Stimulated activated CD8-positive, alpha-beta memory T cell treated with anti-CD3 and anti-CD28 coated beads, Interleukin-12 subunit alpha, Interleukin-12 subunit beta, amount 100 ng/mL, for 24 hours (primary cell): Measurements from ENCODE around the gene ARHGAP32.

Experiments used
- DNase-seq: peaks from one replicate; pipeline ENCODE4 v3.0.0-alpha.2; 2020; ENCODE audit errors: extremely low read depth

Gene ARHGAP32

GRCh38 chr11:129115652-129116586 is 76.2 kb downstream of the ARHGAP32 start:
- no peak for DNase-seq

- DNase-seq = no peak
These were observed 82.4 kb downstream of the ARHGAP32 start for GRCh38 chr11:129109701-129110100.

- no peak for DNase-seq
These were observed 85.3 kb downstream of the ARHGAP32 start for GRCh38 chr11:129106788-129107187.

DNA sequence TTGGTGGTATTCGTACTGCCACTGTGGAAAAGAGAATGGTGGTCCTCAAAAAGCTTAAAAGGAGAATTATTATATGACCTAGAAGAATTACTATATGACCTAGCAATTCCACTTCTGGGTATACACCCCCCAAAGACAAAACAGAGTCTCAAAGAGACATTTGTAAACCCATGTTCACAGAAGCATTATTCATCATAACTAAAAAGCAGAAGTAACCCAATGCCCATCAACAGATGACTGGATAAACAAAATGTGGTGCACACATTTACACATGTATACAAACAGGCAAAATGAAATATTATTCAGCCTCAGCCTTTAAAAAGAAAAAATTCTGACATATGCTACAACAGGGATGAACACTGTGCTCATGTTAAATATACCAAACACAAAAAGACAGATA is 89.4 kb downstream of the ARHGAP32 start:
- no peak for DNase-seq

- DNase-seq = no peak
These were observed 89.9 kb downstream of the ARHGAP32 start for GRCh38 chr11:129102225-129102624.

- DNase-seq = no peak
These were observed 98.8 kb downstream of the ARHGAP32 start for GRCh38 chr11:129093283-129093682.

DNA sequence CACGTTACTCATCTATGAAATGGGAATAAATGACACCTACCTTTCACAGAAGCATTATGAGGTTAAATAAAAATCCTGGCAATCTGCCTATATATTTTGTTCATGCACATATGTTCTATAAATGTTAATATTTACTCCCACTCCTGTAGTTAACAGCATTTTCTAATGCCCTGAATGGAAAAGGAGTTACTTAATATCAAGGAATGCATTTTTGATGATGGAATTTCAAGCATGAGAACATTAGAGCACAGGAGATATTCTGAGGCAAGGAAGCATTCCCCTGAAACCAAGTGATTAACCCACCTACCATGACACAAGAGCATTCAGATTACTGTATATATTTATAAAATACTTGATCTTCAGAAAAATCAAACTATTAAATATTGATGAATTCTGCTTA is 102.1 kb downstream of the ARHGAP32 start:
- no peak for DNase-seq

DNA sequence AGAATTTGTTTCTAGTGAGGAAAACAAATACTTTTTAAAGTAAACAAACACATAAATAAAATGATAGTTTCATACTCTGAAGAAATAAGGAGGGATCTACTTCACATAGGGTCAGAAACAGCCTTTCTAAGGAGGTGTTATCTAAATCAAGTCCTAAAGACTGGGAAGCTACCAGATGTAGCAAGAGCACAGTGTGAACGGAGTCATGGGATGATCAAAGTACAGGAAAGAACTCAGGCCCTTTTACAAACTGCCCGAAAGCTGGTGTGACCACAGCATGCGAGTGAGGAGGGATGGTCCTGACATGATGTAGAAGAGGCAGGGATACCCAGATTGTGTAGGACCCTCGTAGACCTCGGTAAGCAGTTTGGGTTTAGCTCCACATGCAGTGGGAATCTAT is 102.8 kb downstream of the ARHGAP32 start:
- no peak for DNase-seq

DNA sequence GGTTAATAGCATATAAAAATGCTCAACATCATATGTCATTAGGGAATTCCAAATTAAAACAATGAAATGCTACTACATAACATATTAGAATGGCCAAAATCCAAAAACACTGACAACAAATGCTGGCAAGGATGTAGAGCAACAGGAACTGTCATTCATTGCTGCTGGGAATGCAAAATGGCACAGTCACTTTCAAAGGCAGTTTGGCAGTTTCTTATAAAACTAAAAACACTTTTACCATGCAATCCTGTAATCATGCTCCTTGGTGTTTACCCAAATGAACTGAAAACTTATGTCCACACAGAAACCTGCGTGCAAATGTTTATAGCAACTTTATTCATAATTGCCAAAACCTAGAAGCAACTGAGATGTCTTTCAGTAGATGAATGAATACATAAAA is 105.1 kb downstream of the ARHGAP32 start:
- DNase-seq = no peak

GRCh38 chr11:129077191-129077590 is 114.9 kb downstream of the ARHGAP32 start:
- no peak for DNase-seq

GRCh38 chr11:129075757-129076156 is 116.4 kb downstream of the ARHGAP32 start:
- DNase-seq = no peak

DNA sequence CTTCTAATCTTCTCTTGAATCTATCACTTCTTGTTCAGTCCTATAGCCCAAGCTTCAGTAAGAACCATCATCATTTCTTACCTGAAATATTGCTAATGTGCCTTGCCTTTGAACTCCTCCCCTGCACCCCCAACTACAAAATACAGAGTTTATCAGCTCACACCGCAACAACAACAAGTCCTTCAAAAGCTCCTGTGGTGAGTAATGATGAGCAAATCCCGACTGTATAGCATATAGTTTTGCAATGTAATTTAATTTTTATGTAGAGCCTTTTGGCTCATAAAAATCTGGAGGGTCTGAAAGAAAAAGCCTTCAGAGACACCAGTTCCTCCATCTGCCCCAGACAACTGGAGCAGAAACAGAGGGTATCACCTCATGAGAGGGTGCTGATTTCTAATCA is 124.7 kb downstream of the ARHGAP32 start:
- no peak for DNase-seq

DNA sequence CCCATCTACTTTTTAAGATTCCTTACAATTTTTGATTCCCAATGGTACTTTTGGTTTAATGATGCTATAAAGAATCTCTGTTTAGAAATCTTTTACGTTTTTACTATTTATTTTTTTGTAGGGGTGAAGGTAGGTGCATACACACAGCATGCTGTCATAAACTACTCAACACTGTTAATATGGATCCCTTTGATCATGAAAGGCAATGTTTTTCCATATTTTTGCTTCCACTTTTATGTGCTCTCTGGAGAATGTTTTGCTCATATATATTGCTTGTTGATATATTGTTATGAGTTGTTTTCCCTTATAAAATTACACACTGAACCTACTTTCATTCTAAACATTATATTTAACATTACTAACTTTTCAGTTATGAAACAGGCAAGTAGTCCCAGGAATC is 125.9 kb downstream of the ARHGAP32 start:
- DNase-seq = no peak

- DNase-seq = no peak
These were observed 129.0 kb downstream of the ARHGAP32 start for GRCh38 chr11:129063118-129063517.

DNA sequence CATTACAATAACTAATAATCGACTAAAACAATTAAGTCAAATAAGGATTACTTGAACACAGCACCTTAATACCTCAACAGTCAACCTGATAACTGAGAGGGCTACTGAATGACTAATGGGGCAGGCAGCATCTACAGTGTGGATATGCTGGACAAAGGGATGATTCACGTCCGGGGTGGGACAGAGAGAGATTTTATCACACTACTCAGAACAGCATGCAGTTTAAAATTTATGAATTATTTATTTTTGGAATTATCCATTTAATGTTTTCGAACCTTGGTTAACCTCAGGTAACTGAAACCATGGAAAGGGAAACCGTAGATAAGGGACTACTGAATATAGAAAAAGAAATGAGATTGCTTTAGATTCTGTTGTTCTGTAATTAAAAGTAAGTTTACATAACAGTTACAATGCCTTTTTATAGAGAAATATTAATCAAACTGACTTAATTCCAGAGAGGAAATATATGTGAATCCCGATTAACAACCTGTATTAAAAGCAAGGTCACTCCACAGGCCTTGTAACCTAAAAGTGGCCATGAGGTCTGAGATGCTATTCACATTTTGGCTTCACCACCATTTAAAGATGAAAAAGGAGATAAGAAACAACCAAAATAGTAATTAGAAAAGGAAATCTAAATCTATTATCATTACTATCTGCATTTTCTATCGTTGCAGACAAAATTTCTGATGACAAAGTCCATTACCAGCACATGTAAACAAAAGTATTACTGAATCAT is 130.5 kb downstream of the ARHGAP32 start:
- DNase-seq = no peak

- no peak for DNase-seq
These were observed 135.2 kb downstream of the ARHGAP32 start for GRCh38 chr11:129056916-129057315.

DNA sequence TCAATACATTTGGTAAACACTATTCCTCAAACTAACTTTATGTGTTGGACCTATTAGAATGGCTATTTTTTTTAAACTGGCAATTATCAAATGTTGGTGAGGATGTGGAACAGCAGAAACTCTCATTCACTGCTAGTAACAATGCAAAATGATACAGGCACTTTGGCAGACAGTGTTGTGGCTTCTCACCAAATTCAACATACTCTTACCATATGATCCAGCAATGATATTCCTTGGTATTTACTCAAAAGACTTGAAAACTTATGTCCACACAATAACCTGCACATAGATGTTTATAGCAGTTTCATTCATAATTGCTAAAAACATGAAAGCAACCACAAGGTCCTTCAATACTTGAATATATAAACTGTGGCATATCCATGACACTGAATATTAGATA is 136.9 kb downstream of the ARHGAP32 start:
- DNase-seq = no peak

GRCh38 chr11:129048911-129049310 is 143.2 kb downstream of the ARHGAP32 start:
- DNase-seq = no peak

GRCh38 chr11:129045150-129045549 is 147.0 kb downstream of the ARHGAP32 start:
- DNase-seq = no peak

DNA sequence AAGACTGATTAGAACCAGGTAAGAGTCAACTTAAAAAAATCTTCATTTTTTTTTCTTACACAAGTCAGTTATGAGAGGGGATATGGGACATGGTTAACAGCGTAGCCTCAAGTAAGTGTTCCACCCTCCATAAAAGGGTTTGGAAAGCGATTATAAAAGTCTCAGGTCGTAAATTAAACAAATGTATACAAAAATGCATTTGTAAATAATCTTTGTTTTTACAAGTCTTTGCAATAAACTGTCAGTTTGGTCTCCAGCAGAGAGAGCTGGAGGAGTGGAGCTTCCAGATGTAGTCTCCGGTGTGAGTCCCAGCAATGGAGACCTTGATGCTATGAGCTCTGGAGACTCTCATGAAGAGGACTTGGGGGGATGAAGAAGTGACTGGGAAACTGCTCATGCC is 149.6 kb downstream of the ARHGAP32 start:
- DNase-seq = no peak

- DNase-seq = no peak
These were observed 150.5 kb downstream of the ARHGAP32 start for GRCh38 chr11:129041611-129042018.

- no peak for DNase-seq
These were observed 151.2 kb downstream of the ARHGAP32 start for GRCh38 chr11:129040934-129041333.

DNA sequence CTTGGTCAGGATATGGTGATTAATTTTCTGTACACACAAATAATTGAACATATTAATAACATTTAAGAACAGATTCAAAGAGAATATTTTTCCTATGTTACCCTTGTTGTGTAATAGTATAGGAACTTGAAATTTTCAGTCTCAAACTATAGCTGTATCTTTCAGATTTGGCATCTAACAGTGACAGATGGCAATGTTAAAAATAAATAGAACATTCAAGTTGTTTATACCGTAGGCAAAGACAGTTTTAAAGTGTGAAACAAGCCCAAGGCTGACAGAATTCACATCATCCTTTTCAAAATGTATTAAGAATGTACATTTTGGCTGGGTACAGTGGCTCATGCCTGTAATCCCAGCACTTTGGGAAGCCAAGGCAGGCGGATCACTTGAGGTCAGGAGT is 156.9 kb downstream of the ARHGAP32 start:
- DNase-seq = no peak
